Measurements from ENCODE around the gene PSMG3.

Gene PSMG3

GRCh38 chr7:1567896-1568510, 1.8 kb downstream of the PSMG3 start:
- Histone ChIP-seq H3K4me1 (peaks cover 90% of the 10 kb centered on the region), H3K9ac (peak overlapping the region; percentile 42; the same call in 1 of the 2 replicates), H3K4me3 (peak overlapping the region; percentile 36; the same call in 1 of the 2 replicates), H3K4me2 (peak overlapping the region; percentile 87), H3K27ac (peak overlapping the region; percentile 33; the same call in 1 of the 2 replicates), H3K36me3 (0 out of 2 replicates have a peak, but pooled peaks cover 4% of the 10 kb centered on the region), H4K20me1 (no peaks in the 10 kb centered on the region), H3K9me3 (no peaks in the 10 kb centered on the region), H3K27me3 (no peaks in the 10 kb centered on the region)
- no peak for TF ChIP-seq Cebpa-rat (IDR thresholded peaks at IDR 0.05)

- no peaks in the 10 kb centered on the region for H4K20me1 ChIP-seq
- 0 out of 2 replicates have a peak, but pooled peaks cover 4% of the 10 kb centered on the region for H3K36me3 ChIP-seq
- peak overlapping the region; percentile 42; the same call in 1 of the 2 replicates for H3K9ac ChIP-seq
- peak overlapping the region; percentile 87 for H3K4me2 ChIP-seq
- no peaks in the 10 kb centered on the region for H3K27me3 ChIP-seq
- H3K9me3 ChIP-seq, result no peaks in the 10 kb centered on the region
- peak overlapping the region; percentile 33; the same call in 1 of the 2 replicates for H3K27ac ChIP-seq
- peaks cover 89% of the 10 kb centered on the region for H3K4me1 ChIP-seq
- no peak for TF ChIP-seq Cebpa-rat (IDR thresholded peaks at IDR 0.05)
- H3K4me3 ChIP-seq, result peak overlapping the region; percentile 36; the same call in 1 of the 2 replicates
These were observed 2.6 kb downstream of the PSMG3 start for GRCh38 chr7:1567049-1567771.

DNA sequence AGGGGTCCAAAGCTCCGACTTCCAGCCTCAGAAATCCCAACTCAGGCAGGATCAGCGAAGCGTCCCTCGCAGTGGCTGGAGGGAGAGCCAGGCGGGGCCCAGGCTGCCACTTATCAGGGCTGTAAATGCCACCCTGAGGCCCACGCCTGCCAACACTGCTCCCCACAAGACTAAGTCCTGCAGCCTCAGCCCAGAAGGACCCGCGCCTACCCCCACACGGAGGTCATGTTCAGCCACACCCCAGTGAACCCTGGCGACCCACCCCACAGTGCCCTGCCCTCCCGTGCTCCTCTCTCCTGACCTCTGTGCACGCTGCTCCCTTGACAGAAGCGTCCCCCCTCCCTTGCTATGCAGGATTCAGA, 3.2 kb downstream of the PSMG3 start:
- no peaks in the 10 kb centered on the region for H3K27me3 ChIP-seq
- H3K9ac ChIP-seq, result peak overlapping the region; percentile 42; the same call in 1 of the 2 replicates
- H3K4me1 ChIP-seq, result peaks cover 84% of the 10 kb centered on the region

DNA sequence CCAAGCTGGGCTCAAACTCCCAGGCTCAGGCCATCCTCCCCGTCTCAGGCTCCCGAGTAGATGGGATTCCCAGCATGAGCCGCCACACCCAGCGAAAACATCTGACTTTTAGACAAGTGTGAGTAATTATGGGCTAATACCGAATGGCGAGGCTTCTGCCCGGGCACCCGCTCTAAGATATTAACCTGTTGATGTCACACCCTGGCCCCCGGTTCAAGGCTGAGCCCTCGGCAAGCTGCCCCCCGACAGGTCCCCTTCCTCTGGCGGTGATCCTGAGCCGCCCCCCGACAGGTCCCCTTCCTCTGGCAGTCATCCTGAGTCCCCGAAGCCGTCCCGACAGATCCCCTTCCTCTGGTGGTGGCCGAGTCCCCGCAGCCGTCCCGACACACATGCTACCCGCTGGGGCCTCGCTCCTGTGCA, 5.2 kb downstream of the PSMG3 start:
- no peak overlapping the region for H3K9ac ChIP-seq
- 0 out of 2 replicates have a peak, but pooled peaks cover 4% of the 10 kb centered on the region for H3K36me3 ChIP-seq
- H4K20me1 ChIP-seq, result no peaks in the 10 kb centered on the region
- no peak overlapping the region for H3K27ac ChIP-seq
- no peaks in the 10 kb centered on the region for H3K27me3 ChIP-seq
- H3K9me3 ChIP-seq, result no peaks in the 10 kb centered on the region
- no peak overlapping the region for H3K4me3 ChIP-seq
- peak overlapping the region; percentile 64; the same call in 1 of the 2 replicates for H3K4me2 ChIP-seq
- H3K4me1 ChIP-seq, result peaks cover 72% of the 10 kb centered on the region
- no peak for TF ChIP-seq Cebpa-rat (IDR thresholded peaks at IDR 0.05)

More for the DNA sequence above, 3.2 kb downstream of the PSMG3 start:
- no peak for TF ChIP-seq Cebpa-rat (IDR thresholded peaks at IDR 0.05)
- 0 out of 2 replicates have a peak, but pooled peaks cover 4% of the 10 kb centered on the region for H3K36me3 ChIP-seq
- H4K20me1 ChIP-seq, result no peaks in the 10 kb centered on the region
- H3K27ac ChIP-seq, result peak overlapping the region; percentile 5; the same call in 1 of the 2 replicates
- H3K4me3 ChIP-seq, result peak overlapping the region; percentile 36; the same call in 1 of the 2 replicates
- H3K9me3 ChIP-seq, result no peaks in the 10 kb centered on the region
- peak overlapping the region; percentile 87 for H3K4me2 ChIP-seq

DNA sequence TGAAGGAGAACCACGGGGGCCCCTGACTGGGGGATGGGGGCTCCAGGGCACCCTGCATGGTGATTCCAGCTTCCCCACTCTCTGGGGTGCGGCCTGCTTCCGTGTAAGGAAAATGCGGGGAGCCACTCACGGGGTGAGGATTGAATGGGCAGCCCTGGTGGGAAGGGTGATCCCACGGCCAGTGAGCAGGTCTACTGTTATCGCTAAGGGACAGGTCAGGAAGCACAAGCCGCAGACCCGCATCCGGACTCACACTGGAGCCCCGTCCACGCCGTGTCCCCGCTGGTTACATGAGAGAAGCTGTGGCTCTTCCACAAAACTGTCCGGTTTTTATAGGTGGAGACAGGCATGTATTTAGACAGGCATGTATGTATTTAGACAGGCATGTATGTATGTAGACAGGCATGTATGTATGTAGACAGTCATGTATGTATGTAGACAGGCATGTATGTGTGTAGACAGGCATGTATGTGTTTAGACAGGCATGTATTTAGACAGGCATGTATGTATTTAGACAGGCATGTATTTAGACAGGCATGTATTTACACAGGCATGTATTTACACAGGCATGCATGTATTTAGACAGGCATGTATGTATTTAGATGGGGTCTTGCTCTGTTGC, 5.7 kb downstream of the PSMG3 start:
- no peaks in the 10 kb centered on the region for H4K20me1 ChIP-seq
- H3K27me3 ChIP-seq, result no peaks in the 10 kb centered on the region
- no peaks in the 10 kb centered on the region for H3K9me3 ChIP-seq
- peak overlapping the region; percentile 6; the same call in 1 of the 2 replicates for H3K9ac ChIP-seq
- TF ChIP-seq Cebpa-rat (IDR thresholded peaks at IDR 0.05), result no peak
- peaks cover 67% of the 10 kb centered on the region for H3K4me1 ChIP-seq
- 0 out of 2 replicates have a peak, but pooled peaks cover 4% of the 10 kb centered on the region for H3K36me3 ChIP-seq
- H3K4me2 ChIP-seq, result peak overlapping the region; percentile 64
- no peak overlapping the region for H3K4me3 ChIP-seq
- no peak overlapping the region for H3K27ac ChIP-seq

DNA sequence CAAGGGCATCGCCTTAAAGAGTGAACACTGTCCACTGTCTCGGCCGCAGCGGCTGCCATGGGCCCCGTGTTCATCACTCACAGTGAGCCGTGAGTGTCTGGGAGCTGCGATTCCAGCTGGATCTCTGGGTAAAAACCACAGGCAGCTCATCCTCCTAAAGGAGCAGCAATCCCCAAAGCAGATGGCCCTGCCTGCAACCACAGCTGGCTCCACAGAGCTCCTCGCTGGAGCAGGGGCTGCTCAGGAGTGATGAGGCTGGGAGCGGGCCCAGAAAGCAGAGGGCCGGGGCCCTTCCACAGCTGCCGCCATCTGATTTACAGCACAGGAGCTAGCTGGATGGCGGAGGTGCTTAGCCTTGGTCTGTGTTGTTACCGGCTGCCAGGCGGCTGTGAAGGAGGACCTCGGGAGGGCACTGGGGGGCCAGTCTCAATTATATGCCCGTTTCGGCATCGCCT, 7.2 kb downstream of the PSMG3 start:
- Histone ChIP-seq H3K4me3 (no peak overlapping the region), H3K9me3 (no peaks in the 10 kb centered on the region), H3K4me1 (peaks cover 52% of the 10 kb centered on the region), H4K20me1 (no peaks in the 10 kb centered on the region), H3K27me3 (no peaks in the 10 kb centered on the region), H3K36me3 (0 out of 2 replicates have a peak, but pooled peaks cover 4% of the 10 kb centered on the region), H3K9ac (no peak overlapping the region), H3K27ac (0 out of 2 replicates have a peak overlapping the region, but pooled peaks have one; percentile 26), H3K4me2 (no peak overlapping the region)
- no peak for TF ChIP-seq Cebpa-rat (IDR thresholded peaks at IDR 0.05)

DNA sequence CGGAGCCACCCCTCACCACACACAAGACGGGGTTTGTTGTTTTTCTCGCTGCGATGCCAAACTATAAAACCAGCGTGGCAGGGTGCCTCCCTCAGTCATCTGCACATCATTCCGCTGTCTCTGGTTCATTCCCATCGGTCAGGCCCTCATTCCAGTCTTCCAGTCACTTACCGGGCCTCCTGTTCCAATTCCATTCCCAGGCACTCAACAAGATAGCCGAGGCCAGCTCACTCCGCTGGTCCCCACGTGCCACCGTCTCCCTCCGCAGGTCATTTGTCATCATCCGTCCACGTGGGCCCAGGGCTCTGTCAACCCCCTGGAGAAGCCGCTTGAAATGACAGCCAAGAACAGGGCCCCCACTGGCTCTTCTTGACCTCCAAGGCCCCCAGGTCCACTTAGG, 7.7 kb downstream of the PSMG3 start:
- no peak for TF ChIP-seq Cebpa-rat (IDR thresholded peaks at IDR 0.05)
- Histone ChIP-seq H3K9me3 (no peaks in the 10 kb centered on the region), H3K4me1 (peaks cover 47% of the 10 kb centered on the region), H3K4me2 (no peak overlapping the region), H3K9ac (no peak overlapping the region), H4K20me1 (no peaks in the 10 kb centered on the region), H3K36me3 (0 out of 2 replicates have a peak, but pooled peaks cover 4% of the 10 kb centered on the region), H3K4me3 (no peak overlapping the region), H3K27ac (0 out of 2 replicates have a peak overlapping the region, but pooled peaks have one; percentile 26), H3K27me3 (no peaks in the 10 kb centered on the region)

DNA sequence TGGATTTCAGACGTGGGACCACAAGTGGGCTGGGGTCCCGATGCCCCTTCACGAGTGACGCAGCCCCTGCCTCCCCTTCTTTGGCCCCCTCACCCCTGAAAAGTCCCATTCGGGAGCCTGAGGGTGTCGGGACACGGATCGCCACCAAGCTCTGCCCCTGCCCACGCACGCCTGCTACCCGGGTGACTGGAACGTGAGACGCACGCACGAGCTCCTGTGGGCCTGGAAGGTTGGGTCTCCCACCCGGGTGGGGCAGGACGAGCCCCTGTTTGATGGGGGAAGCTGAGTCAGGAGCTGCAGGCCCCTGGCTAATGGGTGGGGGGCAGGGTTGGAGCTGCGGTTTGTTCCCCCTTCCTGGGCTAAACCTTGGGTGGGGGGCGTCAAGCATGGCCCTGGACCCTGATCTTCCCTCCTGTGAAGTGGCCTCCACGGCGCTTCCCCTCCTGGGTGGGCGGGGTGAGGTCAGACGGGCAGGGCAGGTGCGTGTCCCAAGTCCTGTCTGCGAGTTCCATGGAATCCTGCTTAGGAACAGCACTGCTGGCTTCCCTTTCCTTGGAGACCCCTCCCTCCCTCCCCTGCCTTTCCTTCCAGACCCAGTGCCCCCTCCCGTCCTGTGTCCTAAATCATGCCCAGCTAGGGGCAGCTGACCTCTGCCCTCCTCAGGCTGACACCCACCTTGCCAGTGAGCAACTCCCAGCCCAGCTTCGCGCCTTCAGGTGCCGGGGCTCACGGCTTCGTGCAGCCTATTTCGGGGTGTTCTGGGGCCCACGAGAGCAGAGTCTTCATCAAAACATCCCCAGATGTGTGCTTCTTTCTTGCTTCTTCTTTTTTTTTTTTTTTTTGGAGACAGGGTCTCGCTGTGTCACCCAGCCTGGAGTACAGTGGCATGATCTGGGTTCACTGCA, 8.5 kb downstream of the PSMG3 start:
- no peak overlapping the region for H3K4me2 ChIP-seq
- 0 out of 2 replicates have a peak, but pooled peaks cover 4% of the 10 kb centered on the region for H3K36me3 ChIP-seq
- peaks cover 47% of the 10 kb centered on the region for H3K4me1 ChIP-seq
- no peaks in the 10 kb centered on the region for H3K27me3 ChIP-seq
- no peak overlapping the region for H3K4me3 ChIP-seq
- no peaks in the 10 kb centered on the region for H3K9me3 ChIP-seq
- no peak for TF ChIP-seq Cebpa-rat (IDR thresholded peaks at IDR 0.05)
- no peaks in the 10 kb centered on the region for H4K20me1 ChIP-seq
- H3K9ac ChIP-seq, result no peak overlapping the region
- H3K27ac ChIP-seq, result no peak overlapping the region

Measured in BLaER1 (cell line).